ENCODE data around the gene MYO1G. TPM values are rescaled to one million over a fixed set of nuclear protein-coding genes. Genes with fewer than 3 reads are reported as not detected.

Gene MYO1G
- total and polyA plus RNA-seq, 2 donors from 2014 or later = 0.60 to 14.3 TPM

- Histone ChIP-seq H3K9me3 (ENCODE audit: control insufficient read depth in 2 of 3, insufficient read depth in 1 of 3, low read length in 3 of 3) (no peaks in the 10 kb centered on the region), H3K36me3 (ENCODE audit: control insufficient read depth in 2 of 3, insufficient read depth in 3 of 3, low read length in 3 of 3) (peaks cover 3 to 32% (median 11%) of the 10 kb centered on the region in 3 donors), H3K4me3 (ENCODE audit: low read length in 3 of 3) (no peak overlapping the region), H3K9ac (ENCODE audit: low read length in 3 of 3) (no peak overlapping the region), H3K27ac (ENCODE audit: low read depth in 2 of 2, low read length in 2 of 2) (no peak overlapping the region), H3K27me3 (ENCODE audit: control insufficient read depth, insufficient read depth, low read length) (no peaks in the 10 kb centered on the region), H3K4me1 (ENCODE audit: control insufficient read depth in 2 of 3, insufficient read depth in 2 of 3, low read depth in 1 of 3, low read length in 3 of 3) (peaks cover 0 to 10% (median 7%) of the 10 kb centered on the region in 3 donors)
- FAIRE-seq (no peak), DNase-seq (no peak)
- TF ChIP-seq CTCF (IDR thresholded peaks at IDR 0.05; ENCODE audit: borderline replicate concordance, extremely low read depth, insufficient read depth) = no peak
- intact Hi-C loops (cut with DNase I) = no loop called here
Measured at GRCh38 chr7:44984478-44984758, 5.6 kb upstream of the MYO1G start.

- Histone ChIP-seq H3K27ac (ENCODE audit: low read depth in 2 of 2, low read length in 2 of 2) (no peak overlapping the region), H3K36me3 (ENCODE audit: control insufficient read depth in 2 of 3, insufficient read depth in 3 of 3, low read length in 3 of 3) (peaks cover 3 to 32% (median 11%) of the 10 kb centered on the region in 3 donors), H3K4me1 (ENCODE audit: control insufficient read depth in 2 of 3, insufficient read depth in 2 of 3, low read depth in 1 of 3, low read length in 3 of 3) (peaks cover 0 to 10% (median 7%) of the 10 kb centered on the region in 3 donors), H3K4me3 (ENCODE audit: low read length in 3 of 3) (no peak overlapping the region), H3K27me3 (ENCODE audit: control insufficient read depth, insufficient read depth, low read length) (no peaks in the 10 kb centered on the region), H3K9ac (ENCODE audit: low read length in 3 of 3) (no peak overlapping the region), H3K9me3 (ENCODE audit: control insufficient read depth in 2 of 3, insufficient read depth in 1 of 3, low read length in 3 of 3) (no peaks in the 10 kb centered on the region)
- intact Hi-C loops (cut with DNase I) = no loop called here
- TF ChIP-seq CTCF (IDR thresholded peaks at IDR 0.05; ENCODE audit: borderline replicate concordance, extremely low read depth, insufficient read depth) = no peak
- DNase-seq (peak in 1 of 5 donors; percentile 27), FAIRE-seq (no peak)
Measured at GRCh38 chr7:44983742-44984477, 5.1 kb upstream of the MYO1G start.

- peak in 1 of 5 donors; percentile 2 for DNase-seq
- no peak overlapping the region for H3K9ac ChIP-seq (ENCODE audit: low read length in 3 of 3)
- FAIRE-seq = no peak
- TF ChIP-seq CTCF (IDR thresholded peaks at IDR 0.05; ENCODE audit: borderline replicate concordance, extremely low read depth, insufficient read depth) = no peak
- no peak overlapping the region for H3K27ac ChIP-seq (ENCODE audit: low read depth in 2 of 2, low read length in 2 of 2)
- peaks cover 3 to 32% (median 11%) of the 10 kb centered on the region in 3 donors for H3K36me3 ChIP-seq (ENCODE audit: control insufficient read depth in 2 of 3, insufficient read depth in 3 of 3, low read length in 3 of 3)
- H3K4me1 ChIP-seq (ENCODE audit: control insufficient read depth in 2 of 3, insufficient read depth in 2 of 3, low read depth in 1 of 3, low read length in 3 of 3) = peaks cover 0 to 10% (median 7%) of the 10 kb centered on the region in 3 donors
- no peaks in the 10 kb centered on the region for H3K9me3 ChIP-seq (ENCODE audit: control insufficient read depth in 2 of 3, insufficient read depth in 1 of 3, low read length in 3 of 3)
- no peaks in the 10 kb centered on the region for H3K27me3 ChIP-seq (ENCODE audit: control insufficient read depth, insufficient read depth, low read length)
- no peak overlapping the region for H3K4me3 ChIP-seq (ENCODE audit: low read length in 3 of 3)
- intact Hi-C loops (cut with DNase I) = no loop called here
Measured at GRCh38 chr7:44982970-44983369, 4.2 kb upstream of the MYO1G start.
